HepG2 (cell line): ENCODE data around the gene RASGRF1. TPM values are rescaled to one million over a fixed set of nuclear protein-coding genes. Genes with fewer than 3 reads are reported as not detected.

Source experiments
- ATAC-seq: fragments of 200-7000 bp; cut with Tn5 transposase; 3 replicates; pipeline ENCODE4 v1.9.1; 2020; ENCODE audit warnings: mild to moderate bottlenecking, moderate library complexity
- BruUV-seq: library from RNA; stranded (reverse); fragments of 400-500 nt; replicated peaks from 2 replicates; lab custom pipeline; 2021; lab: Mats Ljungman, UMichigan
- CTCF ChIA-PET: fragments of 300-600 bp; formaldehyde crosslinking; extraction: SDS; loops from one replicate; lab custom pipeline; 2021; ENCODE audit warnings: low total read pairs, inconsistent platforms, low intra/inter-chr PET ratio; lab: Yijun Ruan, JAX
- POLR2A ChIA-PET: fragments of 350-600 bp; sonication (Branson Sonifier 250); formaldehyde crosslinking; loops from one replicate; lab custom pipeline; 2020; ENCODE audit warnings: antibody characterized with exemption, inconsistent platforms; lab: Yijun Ruan, JAX
- DNase-seq: peaks from one replicate; pipeline ENCODE4 v3.0.0-alpha.2; 2015; ENCODE audit warnings: low spot score
- FAIRE-seq: peaks from 3 replicates; lab custom pipeline; 2011; peaks lifted over from hg19 to GRCh38; lab: Jason Lieb, UNC
- H2AFZ ChIP-seq: one replicate; pipeline ENCODE4 v1.6.1; 2011; ENCODE audit warnings: low read length, inconsistent platforms
- H3K27ac ChIP-seq: fragments of 300-600 bp; 3 replicates; pipeline ENCODE4 v1.8.0; 2011; ENCODE audit warnings: mixed run types, mild to moderate bottlenecking, mixed read lengths, low read length, inconsistent platforms; ENCODE audit not compliant: insufficient read depth; ENCODE audit errors: extremely low read length
- H3K27me3 ChIP-seq, 2 experiments: fragments of 200-600 bp in 1 of 2; 2 replicates in 1 of 2; 3 replicates in 1 of 2; pipeline versions ENCODE4 v1.6.0 to v1.8.0; 2011; ENCODE audit warnings: low read length in 2 of 2, mild to moderate bottlenecking in 2 of 2, moderate library complexity in 2 of 2, inconsistent platforms in 1 of 2; ENCODE audit not compliant: insufficient read depth in 2 of 2, control insufficient read depth in 1 of 2
- H3K36me3 ChIP-seq, 2 experiments: fragments of 200-600 bp in 1 of 2; replicated peaks in 1 of 2; 2 replicates in 1 of 2; 3 replicates in 1 of 2; pipeline versions ENCODE4 v1.5.1 to v1.8.0; 2011; ENCODE audit warnings: low read length in 2 of 2, inconsistent platforms in 1 of 2; ENCODE audit not compliant: insufficient read depth in 2 of 2, control insufficient read depth in 1 of 2
- H3K4me1 ChIP-seq: 2 replicates; pipeline ENCODE4 v1.5.1; 2012; ENCODE audit warnings: low read length, inconsistent platforms; ENCODE audit not compliant: insufficient read depth
- H3K4me2 ChIP-seq: 2 replicates; pipeline ENCODE4 v1.6.0; 2011; ENCODE audit warnings: low read depth, low read length, inconsistent platforms
- H3K4me3 ChIP-seq, 3 experiments: fragments of 200-600 bp in 1 of 3; sonication (generic), shearing (Covaris generic) in 1 of 3; replicated peaks in 1 of 3; 2 replicates each; pipeline ENCODE4 v1.5.1; 2011 to 2016; ENCODE audit warnings: low read length in 3 of 3, inconsistent platforms in 2 of 3, low read depth in 2 of 3, mild to moderate bottlenecking in 2 of 3, control low read depth in 1 of 3, mixed read lengths in 1 of 3; ENCODE audit not compliant: insufficient read depth in 1 of 3
- H3K79me2 ChIP-seq: one replicate; pipeline ENCODE4 v1.6.1; 2011; ENCODE audit warnings: low read length, inconsistent platforms; ENCODE audit not compliant: insufficient read depth
- H3K9ac ChIP-seq: 2 replicates; pipeline ENCODE4 v1.6.0; 2011; ENCODE audit warnings: mild to moderate bottlenecking, low read depth, low read length, inconsistent platforms; ENCODE audit not compliant: insufficient read depth
- H3K9me3 ChIP-seq: 2 replicates; pipeline ENCODE4 v1.5.1; 2012; ENCODE audit warnings: mild to moderate bottlenecking, low read length
- H4K20me1 ChIP-seq: 2 replicates; pipeline ENCODE4 v1.6.0; 2011; ENCODE audit warnings: inconsistent platforms, mild to moderate bottlenecking, low read length, moderate library complexity; ENCODE audit not compliant: insufficient read depth
- AGO2 ChIP-seq: fragments of 200-400 bp; formaldehyde crosslinking; optimal IDR thresholded peaks from 2 replicates; pipeline ENCODE3; 2017; ENCODE audit warnings: mild to moderate bottlenecking, low read depth, low read length, moderate library complexity
- ESRRA ChIP-seq: sonication (generic); formaldehyde crosslinking; IDR thresholded peaks from 2 replicates; pipeline ENCODE4 v1.5.1; 2020; ENCODE audit warnings: mild to moderate bottlenecking, low read depth, missing genetic modification reagents
- EZH2 ChIP-seq: conservative IDR thresholded peaks from 2 replicates; pipeline ENCODE4 v1.6.1; 2012; ENCODE audit warnings: mild to moderate bottlenecking, low read depth, low read length, moderate library complexity
- GZF1 ChIP-seq: sonication (generic); formaldehyde crosslinking; IDR thresholded peaks from 2 replicates; pipeline ENCODE4 v1.5.1; 2020; ENCODE audit warnings: mild to moderate bottlenecking, missing genetic modification reagents
- IKZF5 ChIP-seq: IDR thresholded peaks from 2 replicates; pipeline ENCODE4 v1.6.1; 2018; ENCODE audit warnings: missing genetic modification reagents, mild to moderate bottlenecking, missing compliant biosample characterization
- MAFK ChIP-seq, 2 experiments: IDR thresholded peaks in 1 of 2; conservative IDR thresholded peaks in 1 of 2; 2 replicates each; pipeline ENCODE4 v1.6.1; 2011; ENCODE audit warnings: improper control_type of control experiment in 2 of 2, low read length in 2 of 2
- PITX1 ChIP-seq: sonication (generic); formaldehyde crosslinking; IDR thresholded peaks from 2 replicates; pipeline ENCODE4 v1.5.1; 2020; ENCODE audit warnings: mild to moderate bottlenecking, missing genetic modification reagents
- POLR2A ChIP-seq, 2 experiments: IDR thresholded peaks; 2 replicates each; pipeline ENCODE4 v1.6.1; 2011; ENCODE audit warnings: low read depth in 2 of 2, low read length in 2 of 2, mild to moderate bottlenecking in 1 of 2, moderate library complexity in 1 of 2; ENCODE audit not compliant: insufficient read depth in 1 of 2
- THAP11 ChIP-seq: IDR thresholded peaks from 2 replicates; pipeline ENCODE4 v1.6.1; 2016; ENCODE audit warnings: missing biosample characterization, missing genetic modification reagents
- TIGD3 ChIP-seq: sonication (generic); formaldehyde crosslinking; IDR thresholded peaks from 2 replicates; pipeline ENCODE4 v1.5.1; 2020; ENCODE audit warnings: mild to moderate bottlenecking, missing genetic modification reagents, borderline replicate concordance
- ZBTB8A ChIP-seq: sonication (generic); formaldehyde crosslinking; IDR thresholded peaks from 2 replicates; pipeline ENCODE4 v1.4.0; 2020; ENCODE audit warnings: mild to moderate bottlenecking, low read depth, missing genetic modification reagents, borderline replicate concordance
- ZKSCAN5 ChIP-seq: sonication (generic); formaldehyde crosslinking; IDR thresholded peaks from 2 replicates; pipeline ENCODE4 v1.5.1; 2020; ENCODE audit warnings: mild to moderate bottlenecking, missing genetic modification reagents
- ZNF569 ChIP-seq: sonication (generic); formaldehyde crosslinking; IDR thresholded peaks from 2 replicates; pipeline ENCODE4 v1.5.0; 2020; ENCODE audit warnings: mild to moderate bottlenecking, missing genetic modification reagents, moderate library complexity, borderline replicate concordance
- WGBS: methylation state at CpG from one replicate; pipeline ENCODE4 v1.1.6; 2017; ENCODE audit warnings: low lambda C conversion rate; 5-methylcytosine and 5-hydroxymethylcytosine counted together
- in situ Hi-C: cut with HindIII; loops from 2 replicates; pipeline ENCODE4 v1.10.0; 2017; ENCODE audit warnings: low pct_unique_long_range_greater_than_20kb; ENCODE audit not compliant: extremely low pct_ligation_motif_present
- intact Hi-C: fragments of 100-400 bp; cut with micrococcal nuclease; formaldehyde crosslinking; loops from one replicate; pipeline ENCODE4 v1.10.0; 2022; ENCODE audit not compliant: unreplicated experiment
- polyA plus RNA-seq, 8 experiments: library from polyadenylated mRNA; depleted of rRNA in 3 of 8; stranded (reverse) in 7 of 8; unstranded in 1 of 8; fragments of >200 nt; fragmentation: Illumina TruSeq in 4 of 8; extraction: Trizol in 4 of 8; gene quantifications; 2 replicates each; pipeline versions ENCODE4 v1.2.1 to v1.2.3, GENCODE V29; 2011 to 2016; ENCODE audit warnings: low read depth in 4 of 8, missing spikeins in 1 of 8, mixed read lengths in 1 of 8; ENCODE audit not compliant: insufficient read depth in 1 of 8
- total RNA-seq, 5 experiments: library from RNA; depleted of rRNA; stranded (reverse); fragments of >200 nt; fragmentation: Illumina TruSeq; extraction: Trizol; gene quantifications; 2 replicates each; pipeline ENCODE4 v1.2.3, GENCODE V29; 2016; ENCODE audit warnings: low read depth in 1 of 5

RASGRF1 gene
- total and polyA plus RNA-seq, 2 of the 13 experiments (the other 11 are each of a cell fraction or from before 2014, with no cell fraction given): 0.55 to 3.0 TPM

GRCh38 chr15:78921517-78921916 is 169.1 kb downstream of the RASGRF1 start:
- Histone ChIP-seq H3K4me3 (no peak overlapping the region), H3K9ac (no peak overlapping the region), H2AFZ (no peak overlapping the region), H4K20me1 (peaks cover 4% of the 10 kb centered on the region; the same call in 1 of the 2 replicates), H3K9me3 (no peaks in the 10 kb centered on the region), H3K4me1 (peaks cover 13% of the 10 kb centered on the region), H3K4me2 (no peak overlapping the region), H3K36me3 (peaks cover 19 to 53% of the 10 kb centered on the region in 2 experiments; a peak in 4 of 5 replicates), H3K79me2 (no peaks in the 10 kb centered on the region), H3K27ac (no peak overlapping the region), H3K27me3 (no peaks in the 10 kb centered on the region)
- FAIRE-seq (no peak), DNase-seq (no peak), ATAC-seq (no peak)
- intact Hi-C loops: no loop called here
- ChIA-PET CTCF (no interaction called here), POLR2A (interaction anchor here (0.8 to 1.5 kb wide), 2 partner anchors 58 to 67 kb away, joined by 3 to 6 read pairs; no protein-coding TSS in a partner anchor)
- WGBS: 96% methylated on average over 5 of the region's 6 CpGs
- BruUV-seq: no TSS peak
- TF ChIP-seq ZBTB8A (CRISPR knock-in tag): no peak
- no peak for TF ChIP-seq THAP11 (CRISPR knock-in tag)
- TF ChIP-seq POLR2A (IDR thresholded peaks at IDR 0.05; ENCODE audit: insufficient read depth in 1 of 2, low read depth in 2 of 2, low read length in 2 of 2): peak in 1 of 2 experiments; percentile 11; a peak in 1 of 4 replicates
- no peak for TF ChIP-seq ZKSCAN5 (CRISPR knock-in tag)
- no peak for TF ChIP-seq ZNF569 (CRISPR knock-in tag)
- no peak for TF ChIP-seq MAFK (conservative IDR thresholded peaks at IDR 0.05 in 1 of 2, IDR thresholded peaks at IDR 0.05 in 1 of 2; ENCODE audit: low read length in 2 of 2)
- TF ChIP-seq ESRRA (CRISPR knock-in tag): no peak
- no peak for TF ChIP-seq EZH2
- no peak for TF ChIP-seq GZF1 (CRISPR knock-in tag)
- TF ChIP-seq PITX1: no peak
- TF ChIP-seq AGO2: peak; percentile 8
- TF ChIP-seq TIGD3: no peak
- TF ChIP-seq IKZF5: no peak
- in situ Hi-C loops: no loop called here
